Measurements from ENCODE around the gene ZBTB45.
A peak's percentile ranks its signal among the peaks of the same experiment; 100 is the strongest.
"Not testable (repeated sequence)": the region's sequence is repeated elsewhere in the genome, so short reads cannot be mapped to it uniquely, and the experiment has no call there.

ZBTB45 gene

GRCh38 chr19:58510084-58510862, 9.3 kb downstream of the ZBTB45 start:
- DNase-seq (ENCODE audit: low spot score): no peak

DNA sequence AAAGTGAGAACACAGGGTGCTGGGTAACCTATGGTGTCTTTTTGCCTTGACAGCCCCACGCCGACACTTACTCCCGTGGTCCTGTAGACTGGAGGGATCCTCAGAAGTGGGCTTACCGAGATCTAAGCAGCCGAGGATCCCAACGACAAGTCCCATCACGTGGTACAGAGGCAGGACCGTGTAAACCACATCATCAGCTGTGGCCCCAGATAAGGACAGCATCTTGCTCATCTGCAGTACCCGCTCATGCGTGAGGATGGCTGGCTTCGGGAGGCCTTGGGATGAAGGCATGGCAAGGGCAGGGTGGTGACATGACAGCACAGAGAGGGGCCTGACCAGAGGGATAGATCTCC, 9.9 kb downstream of the ZBTB45 start:
- DNase-seq (ENCODE audit: low spot score): no peak

GRCh38 chr19:58507602-58508223, 11.9 kb downstream of the ZBTB45 start:
- not testable (repeated sequence) for DNase-seq (ENCODE audit: low spot score)

- DNase-seq (ENCODE audit: low spot score): no peak
Measured at GRCh38 chr19:58500242-58500641, 19.4 kb downstream of the ZBTB45 start.

GRCh38 chr19:58499021-58499927, 20.3 kb downstream of the ZBTB45 start:
- DNase-seq (ENCODE audit: low spot score): peak; percentile 99

- no peak for DNase-seq (ENCODE audit: low spot score)
Measured at GRCh38 chr19:58498316-58499020, 21.1 kb downstream of the ZBTB45 start.

DNA sequence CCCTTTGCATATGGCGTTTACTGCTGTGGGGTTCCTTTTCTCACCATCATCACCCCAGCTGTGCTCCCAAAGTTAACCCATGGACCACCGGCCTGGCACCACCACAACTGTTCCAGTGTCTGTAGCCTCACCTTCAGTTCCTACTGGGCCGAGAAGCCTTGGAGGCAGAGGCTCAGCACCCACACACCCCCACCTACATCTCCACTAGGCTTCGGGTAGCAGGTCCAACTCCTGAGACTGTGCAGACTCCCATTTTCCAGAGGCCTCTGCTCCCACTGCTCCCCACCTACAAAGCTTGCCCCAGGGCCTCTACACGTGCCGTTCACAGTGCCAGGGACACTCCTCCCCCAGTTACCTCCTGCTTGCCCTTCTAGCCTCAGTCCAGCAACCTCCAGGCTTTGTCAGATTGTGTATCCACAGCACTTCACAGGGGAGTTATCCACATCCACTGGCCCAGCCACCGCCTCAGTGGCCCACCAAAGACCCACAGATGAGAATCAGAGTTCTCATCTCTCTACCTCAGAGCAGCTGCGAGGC, 21.9 kb downstream of the ZBTB45 start:
- DNase-seq (ENCODE audit: low spot score): no peak

- DNase-seq (ENCODE audit: low spot score): no peak
Measured at GRCh38 chr19:58492265-58492664, 27.3 kb downstream of the ZBTB45 start.

DNA sequence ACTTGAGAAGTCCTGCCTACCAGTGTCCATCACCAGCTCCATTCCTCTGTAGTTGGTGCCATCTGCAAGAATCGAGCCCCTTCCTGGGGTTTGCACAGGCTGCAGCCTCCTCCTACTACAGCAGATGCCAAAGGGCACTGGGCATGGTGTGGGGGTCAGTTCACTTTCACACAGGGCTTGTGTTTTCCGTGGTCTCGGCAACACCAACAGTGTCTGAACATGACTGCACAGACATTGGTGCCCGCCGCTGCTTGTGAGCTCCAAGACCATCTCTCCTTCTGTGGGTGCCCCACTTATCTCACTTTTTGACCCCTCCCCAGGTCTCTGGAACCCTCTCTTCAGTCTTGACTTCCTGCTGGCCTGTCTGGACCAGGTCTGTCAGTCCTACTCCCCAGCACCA, 28.2 kb downstream of the ZBTB45 start:
- DNase-seq (ENCODE audit: low spot score): no peak

GRCh38 chr19:58484349-58484748, 35.3 kb downstream of the ZBTB45 start:
- not testable (repeated sequence) for DNase-seq (ENCODE audit: low spot score)

DNA sequence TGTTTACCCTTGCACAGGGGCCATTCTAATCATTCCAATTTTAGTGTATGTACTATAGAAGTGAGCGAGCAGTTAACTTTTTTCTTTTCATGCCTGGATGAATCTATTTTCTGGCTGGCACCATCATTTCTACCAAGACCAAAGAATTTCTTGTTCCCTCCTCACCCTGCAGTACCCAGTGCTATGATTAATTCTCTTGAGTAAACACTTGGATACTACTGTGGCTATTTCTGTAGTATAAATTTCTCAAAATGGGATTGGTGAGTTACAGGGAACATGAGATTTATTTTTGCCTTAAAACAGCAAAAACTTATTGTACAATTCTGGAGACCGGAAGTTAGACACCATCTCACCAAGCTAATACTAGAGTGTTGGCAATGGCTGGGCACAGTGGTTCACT, 35.8 kb downstream of the ZBTB45 start:
- DNase-seq (ENCODE audit: low spot score): no peak

GRCh38 chr19:58482372-58482771, 37.2 kb downstream of the ZBTB45 start:
- DNase-seq (ENCODE audit: low spot score): no peak

DNA sequence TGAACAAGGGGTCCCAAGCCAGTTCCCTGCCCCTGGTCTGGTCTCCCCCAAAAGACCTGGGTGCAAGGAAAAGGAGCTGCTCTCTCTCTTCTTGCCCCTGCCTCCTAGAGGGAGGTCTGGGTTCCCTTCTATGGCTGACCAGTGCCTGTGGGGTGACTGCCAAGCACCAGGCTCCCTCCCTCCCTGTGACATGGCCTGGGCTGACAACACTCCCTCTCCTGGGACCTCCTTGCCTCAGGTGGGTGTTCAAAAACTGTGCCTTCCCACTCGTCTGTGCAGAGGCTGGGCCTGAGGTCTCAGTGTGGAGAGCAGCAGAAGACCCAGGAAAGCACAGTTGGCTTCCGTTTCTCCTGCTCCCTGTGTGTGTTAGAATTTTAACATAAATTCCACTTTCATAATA, 38.8 kb downstream of the ZBTB45 start:
- no peak for DNase-seq (ENCODE audit: low spot score)

- DNase-seq (ENCODE audit: low spot score): no peak
Measured at GRCh38 chr19:58480481-58480830, 39.2 kb downstream of the ZBTB45 start.

DNA sequence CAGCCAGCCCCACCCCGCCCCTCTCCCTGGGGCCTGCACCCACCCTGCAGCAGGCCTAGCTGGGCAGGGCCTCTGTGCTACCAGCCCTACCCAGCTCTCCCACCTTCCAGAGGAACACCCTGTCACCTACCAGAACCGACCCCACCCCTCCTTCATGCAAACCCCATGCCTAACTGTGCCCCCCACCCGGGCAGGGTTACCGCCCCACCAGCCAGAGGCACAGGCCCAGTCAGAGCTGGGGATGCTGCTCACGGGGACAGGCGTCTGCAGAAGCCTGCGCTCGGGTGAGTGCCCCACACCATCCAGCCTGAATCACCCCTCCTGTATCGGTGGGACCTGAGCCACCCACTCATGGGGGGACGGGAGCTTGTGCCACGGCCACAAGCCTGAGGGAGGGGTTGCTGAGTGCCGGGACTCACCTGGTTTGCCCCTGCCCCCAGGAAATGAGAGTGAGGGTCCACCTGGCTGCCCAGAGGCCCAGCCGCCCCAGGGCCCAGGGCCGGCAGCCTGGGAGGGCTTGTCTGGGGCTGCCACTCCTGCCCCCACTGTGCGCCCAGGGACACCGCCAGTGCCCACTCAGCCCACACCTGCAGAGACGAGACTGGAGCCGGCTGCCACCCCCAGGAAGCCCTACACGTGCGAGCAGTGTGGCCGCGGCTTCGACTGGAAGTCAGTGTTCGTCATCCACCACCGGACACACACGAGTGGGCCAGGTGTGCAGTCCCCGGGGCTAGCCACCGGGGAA, 39.7 kb downstream of the ZBTB45 start:
- DNase-seq (ENCODE audit: low spot score): no peak

DNA sequence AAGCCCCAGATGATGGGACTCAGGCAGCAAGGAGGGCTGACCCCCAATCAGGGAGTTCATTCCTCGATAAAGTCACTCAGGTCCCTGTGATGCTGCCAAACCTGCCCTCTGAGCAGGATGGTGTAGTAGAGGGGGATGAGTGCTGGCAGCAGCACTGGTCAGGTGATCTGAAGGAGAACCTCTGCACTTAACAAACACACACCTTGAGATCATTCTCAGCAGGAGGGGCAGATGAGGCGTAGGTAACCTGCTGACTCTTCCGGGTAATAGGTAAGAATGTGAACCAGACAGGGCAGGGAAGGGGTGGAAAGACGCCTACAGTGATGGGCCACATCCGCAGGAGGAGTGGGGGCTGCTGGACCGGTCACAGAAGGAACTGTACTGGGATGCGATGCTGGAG, 40.3 kb downstream of the ZBTB45 start:
- no peak for DNase-seq (ENCODE audit: low spot score)

- no peak for DNase-seq (ENCODE audit: low spot score)
Measured at GRCh38 chr19:58477871-58478270, 41.7 kb downstream of the ZBTB45 start.

DNA sequence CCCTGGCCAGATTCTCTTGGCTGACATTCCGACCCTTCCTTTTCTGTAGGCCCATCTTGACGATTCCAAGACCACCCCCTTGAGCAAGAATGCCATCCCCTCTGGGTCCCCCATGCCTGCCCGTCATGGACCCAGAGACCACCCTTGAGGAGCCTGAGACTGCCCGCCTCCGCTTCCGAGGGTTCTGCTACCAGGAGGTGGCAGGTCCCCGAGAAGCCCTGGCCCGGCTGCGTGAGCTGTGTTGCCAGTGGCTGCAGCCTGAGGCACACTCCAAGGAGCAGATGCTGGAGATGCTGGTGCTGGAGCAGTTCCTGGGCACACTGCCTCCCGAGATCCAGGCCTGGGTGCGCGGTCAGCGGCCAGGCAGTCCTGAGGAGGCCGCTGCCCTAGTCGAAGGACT, 42.5 kb downstream of the ZBTB45 start:
- DNase-seq (ENCODE audit: low spot score): no peak

DNA sequence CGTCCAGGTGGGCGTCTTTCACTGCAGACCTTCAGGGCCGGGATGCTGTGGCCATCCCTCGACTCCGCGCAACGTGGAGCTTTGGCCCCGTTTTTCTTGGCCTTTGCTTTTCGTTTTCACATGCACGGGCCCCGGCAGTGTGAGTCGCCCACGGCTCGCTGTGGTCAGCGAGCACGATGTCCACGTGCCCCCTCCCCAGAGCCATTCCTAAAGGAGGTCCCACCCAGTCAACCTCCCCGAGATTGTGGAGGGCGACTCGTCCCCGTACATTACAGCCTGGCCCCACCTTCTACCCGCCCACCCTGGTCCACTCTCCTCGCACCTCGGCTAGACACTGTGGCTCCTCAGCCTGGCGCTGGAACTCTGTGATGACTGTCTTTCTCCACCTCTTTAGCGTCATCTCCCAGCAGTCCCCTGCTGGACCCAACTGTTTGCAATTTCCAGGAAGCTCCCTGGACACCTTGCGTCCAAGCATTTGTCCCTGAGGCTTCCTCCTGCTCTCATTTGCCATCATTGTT, 43.1 kb downstream of the ZBTB45 start:
- no peak for DNase-seq (ENCODE audit: low spot score)

- peak; percentile 97 for DNase-seq (ENCODE audit: low spot score)
Measured at GRCh38 chr19:58475714-58476497, 43.7 kb downstream of the ZBTB45 start, which contains the start of gene ZNF446. Gene ZNF446 (plus strand): TSS chr19:58476352. CDS start chr19:58477219, 867 bp downstream.
